Measurements from ENCODE around the gene SEPTIN8.

The SEPTIN8 gene

GRCh38 chr5:132773114-132773513 is 3.9 kb downstream of the SEPTIN8 start:
- H3K4me3 ChIP-seq (ENCODE audit: low read depth, low read length): no peak overlapping the region
- no peaks in the 10 kb centered on the region for H3K27me3 ChIP-seq (ENCODE audit: insufficient read depth, low read length)
- peaks cover 64 to 69% of the 10 kb centered on the region in 2 experiments for H3K4me1 ChIP-seq (ENCODE audit: control insufficient read depth in 1 of 2, insufficient read depth in 2 of 2, low read length in 2 of 2)
- H3K79me1 ChIP-seq (ENCODE audit: low read length): peaks cover 72% of the 10 kb centered on the region
- H3K27ac ChIP-seq (ENCODE audit: low read depth, low read length): peak overlapping the region; percentile 89
- peak overlapping the region; percentile 18 for H2AFZ ChIP-seq (ENCODE audit: insufficient read depth, low read length, poor library complexity)
- H3K9me3 ChIP-seq (ENCODE audit: insufficient read depth, low read depth, low read length): peaks cover 2% of the 10 kb centered on the region
- H3K18ac ChIP-seq (ENCODE audit: low read length): peak overlapping the region; percentile 85
- H4K12ac ChIP-seq (ENCODE audit: low read depth, low read length): no peak overlapping the region
- H2BK5ac ChIP-seq (ENCODE audit: low read depth, low read length, poor library complexity): peak overlapping the region; percentile 97
- peaks cover 79% of the 10 kb centered on the region for H3K79me2 ChIP-seq (ENCODE audit: control insufficient read depth, insufficient read depth, low read length, poor library complexity)
- peak overlapping the region; percentile 94 for H4K91ac ChIP-seq (ENCODE audit: low read depth, low read length)
- no peak overlapping the region for H2AK5ac ChIP-seq (ENCODE audit: low read length)
- peak in 1 of 2 donors; percentile 55 for DNase-seq
- peak overlapping the region; percentile 47 for H2BK120ac ChIP-seq (ENCODE audit: insufficient read depth, low read length, poor library complexity)
- H4K8ac ChIP-seq (ENCODE audit: low read depth, low read length): peak overlapping the region; percentile 7
- peak overlapping the region; percentile 99 for H3K4ac ChIP-seq (ENCODE audit: low read depth, low read length)
- H3K9ac ChIP-seq (ENCODE audit: low read length): no peak overlapping the region
- peak overlapping the region; percentile 14 for H2BK12ac ChIP-seq (ENCODE audit: low read length)
- WGBS (ENCODE audit: extremely low coverage, insufficient coverage, insufficient read length): no CpG with 5 or more reads among the region's 5 CpGs
- H3K14ac ChIP-seq (ENCODE audit: low read length): peak overlapping the region; percentile 96
- H3K4me2 ChIP-seq (ENCODE audit: low read length): no peak overlapping the region
- H3K23ac ChIP-seq (ENCODE audit: low read length): no peak overlapping the region
- peaks cover 16 to 20% of the 10 kb centered on the region in 2 experiments for H3K36me3 ChIP-seq (ENCODE audit: control insufficient read depth in 1 of 2, insufficient read depth in 2 of 2, low read length in 2 of 2)

GRCh38 chr5:132772291-132773070 is 4.6 kb downstream of the SEPTIN8 start:
- peak overlapping the region; percentile 55 for H2BK12ac ChIP-seq (ENCODE audit: low read length)
- peaks cover 69 to 71% of the 10 kb centered on the region in 2 experiments for H3K4me1 ChIP-seq (ENCODE audit: control insufficient read depth in 1 of 2, insufficient read depth in 2 of 2, low read length in 2 of 2)
- peak overlapping the region; percentile 75 for H2BK5ac ChIP-seq (ENCODE audit: low read depth, low read length, poor library complexity)
- no peak overlapping the region for H3K23ac ChIP-seq (ENCODE audit: low read length)
- H3K4ac ChIP-seq (ENCODE audit: low read depth, low read length): peak overlapping the region; percentile 99
- peak overlapping the region; percentile 43 for H3K18ac ChIP-seq (ENCODE audit: low read length)
- H4K8ac ChIP-seq (ENCODE audit: low read depth, low read length): peak overlapping the region; percentile 20
- no CpG with 5 or more reads among the region's 8 CpGs for WGBS (ENCODE audit: extremely low coverage, insufficient coverage, insufficient read length)
- no peak overlapping the region for H2AFZ ChIP-seq (ENCODE audit: insufficient read depth, low read length, poor library complexity)
- peaks cover 2% of the 10 kb centered on the region for H3K9me3 ChIP-seq (ENCODE audit: insufficient read depth, low read depth, low read length)
- H3K36me3 ChIP-seq (ENCODE audit: control insufficient read depth in 1 of 2, insufficient read depth in 2 of 2, low read length in 2 of 2): peaks cover 17 to 21% of the 10 kb centered on the region in 2 experiments
- H3K79me1 ChIP-seq (ENCODE audit: low read length): peaks cover 65% of the 10 kb centered on the region
- H4K91ac ChIP-seq (ENCODE audit: low read depth, low read length): peak overlapping the region; percentile 73
- H3K27ac ChIP-seq (ENCODE audit: low read depth, low read length): peak overlapping the region; percentile 89
- H3K4me2 ChIP-seq (ENCODE audit: low read length): peak overlapping the region; percentile 36
- no peak overlapping the region for H3K4me3 ChIP-seq (ENCODE audit: low read depth, low read length)
- peak overlapping the region; percentile 48 for H2AK5ac ChIP-seq (ENCODE audit: low read length)
- H3K9ac ChIP-seq (ENCODE audit: low read length): no peak overlapping the region
- no peaks in the 10 kb centered on the region for H3K27me3 ChIP-seq (ENCODE audit: insufficient read depth, low read length)
- H2BK120ac ChIP-seq (ENCODE audit: insufficient read depth, low read length, poor library complexity): peak overlapping the region; percentile 47
- DNase-seq: no peak
- H3K79me2 ChIP-seq (ENCODE audit: control insufficient read depth, insufficient read depth, low read length, poor library complexity): peaks cover 77% of the 10 kb centered on the region
- peak overlapping the region; percentile 96 for H3K14ac ChIP-seq (ENCODE audit: low read length)
- H4K12ac ChIP-seq (ENCODE audit: low read depth, low read length): no peak overlapping the region

GRCh38 chr5:132771503-132771998 is 5.5 kb downstream of the SEPTIN8 start:
- DNase-seq: peak; percentile 33 to 52
- no CpG with 5 or more reads among the region's 8 CpGs for WGBS (ENCODE audit: extremely low coverage, insufficient coverage, insufficient read length)

GRCh38 chr5:132770476-132771159 is 6.4 kb downstream of the SEPTIN8 start:
- peak overlapping the region; percentile 41 for H3K14ac ChIP-seq (ENCODE audit: low read length)
- peak overlapping the region; percentile 7 for H4K8ac ChIP-seq (ENCODE audit: low read depth, low read length)
- no peak overlapping the region for H3K18ac ChIP-seq (ENCODE audit: low read length)
- H3K4me1 ChIP-seq (ENCODE audit: control insufficient read depth in 1 of 2, insufficient read depth in 2 of 2, low read length in 2 of 2): peaks cover 82 to 89% of the 10 kb centered on the region in 2 experiments
- H2BK12ac ChIP-seq (ENCODE audit: low read length): peak overlapping the region; percentile 15
- H3K23ac ChIP-seq (ENCODE audit: low read length): no peak overlapping the region
- WGBS (ENCODE audit: extremely low coverage, insufficient coverage, insufficient read length): no CpG with 5 or more reads among the region's 8 CpGs
- H2AFZ ChIP-seq (ENCODE audit: insufficient read depth, low read length, poor library complexity): no peak overlapping the region
- no peak overlapping the region for H3K4me3 ChIP-seq (ENCODE audit: low read depth, low read length)
- H4K91ac ChIP-seq (ENCODE audit: low read depth, low read length): peak overlapping the region; percentile 44
- H3K27ac ChIP-seq (ENCODE audit: low read depth, low read length): peak overlapping the region; percentile 89
- H3K79me1 ChIP-seq (ENCODE audit: low read length): peaks cover 61% of the 10 kb centered on the region
- peak overlapping the region; percentile 44 for H2BK120ac ChIP-seq (ENCODE audit: insufficient read depth, low read length, poor library complexity)
- peaks cover 2% of the 10 kb centered on the region for H3K9me3 ChIP-seq (ENCODE audit: insufficient read depth, low read depth, low read length)
- peak overlapping the region; percentile 37 for H3K4ac ChIP-seq (ENCODE audit: low read depth, low read length)
- peak overlapping the region; percentile 13 for H2BK5ac ChIP-seq (ENCODE audit: low read depth, low read length, poor library complexity)
- no peak for DNase-seq
- peaks cover 73% of the 10 kb centered on the region for H3K79me2 ChIP-seq (ENCODE audit: control insufficient read depth, insufficient read depth, low read length, poor library complexity)
- H3K36me3 ChIP-seq (ENCODE audit: control insufficient read depth in 1 of 2, insufficient read depth in 2 of 2, low read length in 2 of 2): peaks cover 28 to 36% of the 10 kb centered on the region in 2 experiments
- H4K12ac ChIP-seq (ENCODE audit: low read depth, low read length): no peak overlapping the region
- no peak overlapping the region for H3K4me2 ChIP-seq (ENCODE audit: low read length)
- no peak overlapping the region for H2AK5ac ChIP-seq (ENCODE audit: low read length)
- H3K9ac ChIP-seq (ENCODE audit: low read length): no peak overlapping the region
- H3K27me3 ChIP-seq (ENCODE audit: insufficient read depth, low read length): no peaks in the 10 kb centered on the region

More at GRCh38 chr5:132771503-132771998, 5.5 kb downstream of the SEPTIN8 start:
- Histone ChIP-seq H3K9ac (ENCODE audit: low read length) (no peak overlapping the region), H3K79me1 (ENCODE audit: low read length) (peaks cover 65% of the 10 kb centered on the region), H3K4ac (ENCODE audit: low read depth, low read length) (peak overlapping the region; percentile 99), H3K4me3 (ENCODE audit: low read depth, low read length) (no peak overlapping the region), H3K79me2 (ENCODE audit: control insufficient read depth, insufficient read depth, low read length, poor library complexity) (peaks cover 75% of the 10 kb centered on the region), H3K27ac (ENCODE audit: low read depth, low read length) (peak overlapping the region; percentile 89), H2BK120ac (ENCODE audit: insufficient read depth, low read length, poor library complexity) (peak overlapping the region; percentile 44), H3K18ac (ENCODE audit: low read length) (peak overlapping the region; percentile 10), H3K23ac (ENCODE audit: low read length) (no peak overlapping the region), H3K9me3 (ENCODE audit: insufficient read depth, low read depth, low read length) (peaks cover 2% of the 10 kb centered on the region), H4K91ac (ENCODE audit: low read depth, low read length) (peak overlapping the region; percentile 73), H4K8ac (ENCODE audit: low read depth, low read length) (peak overlapping the region; percentile 7), H2AK5ac (ENCODE audit: low read length) (peak overlapping the region; percentile 48), H3K36me3 (ENCODE audit: control insufficient read depth in 1 of 2, insufficient read depth in 2 of 2, low read length in 2 of 2) (peaks cover 21 to 29% of the 10 kb centered on the region in 2 experiments), H2AFZ (ENCODE audit: insufficient read depth, low read length, poor library complexity) (no peak overlapping the region), H3K14ac (ENCODE audit: low read length) (peak overlapping the region; percentile 64), H2BK5ac (ENCODE audit: low read depth, low read length, poor library complexity) (peak overlapping the region; percentile 75), H2BK12ac (ENCODE audit: low read length) (peak overlapping the region; percentile 55), H3K4me1 (ENCODE audit: control insufficient read depth in 1 of 2, insufficient read depth in 2 of 2, low read length in 2 of 2) (peaks cover 78 to 80% of the 10 kb centered on the region in 2 experiments), H3K4me2 (ENCODE audit: low read length) (peak overlapping the region; percentile 36), H3K27me3 (ENCODE audit: insufficient read depth, low read length) (no peaks in the 10 kb centered on the region), H4K12ac (ENCODE audit: low read depth, low read length) (no peak overlapping the region)
